Peyer's patch (tissue), 4 donors: Measurements from ENCODE around the gene SP6. TPM values are rescaled to one million over a fixed set of nuclear protein-coding genes. Genes with fewer than 3 reads are reported as not detected.
A peak's percentile ranks its signal among the peaks of the same experiment; 100 is the strongest.

Experiments
- DNase-seq, 3 donors: peaks; one replicate each; pipeline ENCODE4 v3.0.0-alpha.2; 2017 to 2019
- H3K27ac ChIP-seq, 4 donors: fragments of 200-600 bp; sonication (generic); one replicate each; pipeline ENCODE4 v1.5.1; 2016 to 2019
- H3K27me3 ChIP-seq, 2 donors: fragments of 200-600 bp; sonication (generic); one replicate each; pipeline ENCODE4 v1.5.1; 2019
- H3K36me3 ChIP-seq, 3 donors: fragments of 200-600 bp; sonication (generic); one replicate each; pipeline ENCODE4 v1.5.1; 2016 to 2019
- H3K4me1 ChIP-seq, 4 donors: fragments of 200-600 bp; sonication (generic); one replicate each; pipeline ENCODE4 v1.5.1; 2016 to 2019
- H3K4me3 ChIP-seq, 4 donors: fragments of 200-600 bp; sonication (generic); 1 replicate in 3 of 4; 2 replicates in 1 of 4; pipeline ENCODE4 v1.5.1; 2016 to 2019; ENCODE audit warnings: mild to moderate bottlenecking in 1 of 4
- H3K9me3 ChIP-seq, 4 donors: fragments of 200-600 bp; sonication (generic); one replicate each; pipeline ENCODE4 v1.5.1; 2016 to 2019; ENCODE audit warnings: mild to moderate bottlenecking in 1 of 4
- CTCF ChIP-seq, 6 experiments: fragments of 450-650 bp in 4 of 6; fragments of 200-600 bp in 2 of 6; sonication (generic) in 1 of 6; IDR thresholded peaks; one replicate each; pipeline ENCODE4 v1.5.1; 2017 to 2019; ENCODE audit warnings: antibody characterized with exemption in 6 of 6, mild to moderate bottlenecking in 3 of 6, moderate library complexity in 1 of 6
- POLR2A ChIP-seq, 2 donors: fragments of 450-650 bp; IDR thresholded peaks; one replicate each; pipeline ENCODE4 v1.5.1; 2017; ENCODE audit warnings: antibody characterized with exemption in 2 of 2, mild to moderate bottlenecking in 2 of 2, moderate library complexity in 2 of 2
- total RNA-seq, 4 donors: library from RNA; depleted of rRNA; stranded (reverse); fragments of >200 nt; gene quantifications; one replicate each; pipeline ENCODE4 v1.1.0, GENCODE V29; 2016

Gene SP6
- total RNA-seq = 10 to 100 TPM in 2 of 4 donors, 1 to 10 TPM in 2; 3.3 to 27.0 (median 16.6) TPM

- Histone ChIP-seq H3K4me1 (peaks cover 0 to 31% (median 18%) of the 10 kb centered on the region in 4 donors), H3K27me3 (peaks cover 0 to 9% of the 10 kb centered on the region in 2 donors), H3K4me3 (peak within 1 kb of the TSS; percentile 37 to 66 (median 52)), H3K9me3 (no peaks in the 10 kb centered on the region), H3K27ac (peak within 1 kb of the TSS in 3 of 4 donors; percentile 63 to 80 (median 73)), H3K36me3 (peaks cover 0 to 16% (median 0%) of the 10 kb centered on the region in 3 donors)
- peak; percentile 82 to 95 for TF ChIP-seq POLR2A (IDR thresholded peaks at IDR 0.05)
- peak in 4 of 6 experiments; percentile 12 to 56 (median 44) for TF ChIP-seq CTCF (IDR thresholded peaks at IDR 0.05)
- DNase-seq = peak; percentile 32 to 94 (median 92)
Measured at GRCh38 chr17:47850692-47851573, at the start of gene SP6. SP6 (minus strand) TSS chr17:47851163; CDS start chr17:47848429, 2,734 bp downstream.

- Histone ChIP-seq H3K4me3 (no peak overlapping the region), H3K27me3 (no peaks in the 10 kb centered on the region), H3K9me3 (no peaks in the 10 kb centered on the region), H3K4me1 (peaks cover under 1 to 11% (median 4%) of the 10 kb centered on the region in 4 donors), H3K27ac (no peak overlapping the region), H3K36me3 (no peaks in the 10 kb centered on the region)
- DNase-seq = no peak
- TF ChIP-seq CTCF (IDR thresholded peaks at IDR 0.05) (no peak), POLR2A (IDR thresholded peaks at IDR 0.05) (no peak)
Measured at GRCh38 chr17:47899643-47900042, 48.7 kb upstream of the SP6 start.

GRCh38 chr17:47898241-47898640, 47.3 kb upstream of the SP6 start:
- Histone ChIP-seq H3K4me3 (no peak overlapping the region), H3K27me3 (no peaks in the 10 kb centered on the region), H3K9me3 (no peaks in the 10 kb centered on the region), H3K36me3 (no peaks in the 10 kb centered on the region), H3K27ac (no peak overlapping the region), H3K4me1 (peaks cover 3 to 12% (median 4%) of the 10 kb centered on the region in 4 donors)
- TF ChIP-seq CTCF (IDR thresholded peaks at IDR 0.05) = no peak
- TF ChIP-seq POLR2A (IDR thresholded peaks at IDR 0.05) = no peak
- no peak for DNase-seq

- H3K4me1 ChIP-seq = peaks cover 3 to 12% (median 4%) of the 10 kb centered on the region in 4 donors
- no peaks in the 10 kb centered on the region for H3K27me3 ChIP-seq
- H3K4me3 ChIP-seq = peak overlapping the region in 2 of 4 donors; percentile 74 to 94
- no peaks in the 10 kb centered on the region for H3K36me3 ChIP-seq
- no peaks in the 10 kb centered on the region for H3K9me3 ChIP-seq
- TF ChIP-seq CTCF (IDR thresholded peaks at IDR 0.05) (no peak), POLR2A (IDR thresholded peaks at IDR 0.05) (no peak)
- H3K27ac ChIP-seq = no peak overlapping the region
- no peak for DNase-seq
Measured at GRCh38 chr17:47897561-47897960, 46.6 kb upstream of the SP6 start.

- Histone ChIP-seq H3K27ac (peak overlapping the region; percentile 96 to 100 (median 98)), H3K9me3 (no peaks in the 10 kb centered on the region), H3K36me3 (no peaks in the 10 kb centered on the region), H3K4me1 (peaks cover 3 to 12% (median 4%) of the 10 kb centered on the region in 4 donors), H3K4me3 (peak overlapping the region; percentile 74 to 94 (median 82)), H3K27me3 (no peaks in the 10 kb centered on the region)
- peak in 1 of 2 donors; percentile 23 for TF ChIP-seq POLR2A (IDR thresholded peaks at IDR 0.05)
- no peak for TF ChIP-seq CTCF (IDR thresholded peaks at IDR 0.05)
- DNase-seq = no peak
Measured at GRCh38 chr17:47896672-47897490, 45.9 kb upstream of the SP6 start.
